HepG2 (cell line): ENCODE data around the gene FAM83F. TPM values are rescaled to one million over a fixed set of nuclear protein-coding genes. Genes with fewer than 3 reads are reported as not detected.

Source experiments
- ERF ChIP-seq: IDR thresholded peaks from 2 replicates; pipeline ENCODE4 v1.6.1; 2018; ENCODE audit warnings: missing biosample characterization, missing genetic modification reagents
- GATAD1 ChIP-seq: IDR thresholded peaks from 2 replicates; pipeline ENCODE4 v1.6.1; 2016; ENCODE audit warnings: missing genetic modification reagents, missing compliant biosample characterization
- IKZF1 ChIP-seq: fragments of 450-650 bp; IDR thresholded peaks from 2 replicates; pipeline ENCODE4 v1.7.1; 2016
- KAT2B ChIP-seq: fragments of 150-350 bp; IDR thresholded peaks from 2 replicates; pipeline ENCODE4 v1.6.1; 2014; ENCODE audit warnings: low read depth, low read length, borderline replicate concordance
- KDM5B ChIP-seq: sonication (generic); formaldehyde crosslinking; IDR thresholded peaks from 2 replicates; pipeline ENCODE4 v1.4.0; 2020; ENCODE audit warnings: missing genetic modification reagents, mild to moderate bottlenecking, borderline replicate concordance
- KLF12 ChIP-seq: sonication (generic); formaldehyde crosslinking; IDR thresholded peaks from 2 replicates; pipeline ENCODE4 v1.4.0; 2020; ENCODE audit warnings: missing genetic modification reagents, borderline replicate concordance
- MAZ ChIP-seq, 2 experiments: sonication (generic) in 1 of 2; formaldehyde crosslinking in 1 of 2; IDR thresholded peaks; 2 replicates each; pipeline versions ENCODE4 v1.5.0 to v1.6.1; 2012 to 2020; ENCODE audit warnings: low read depth in 2 of 2, mild to moderate bottlenecking in 2 of 2, borderline replicate concordance in 1 of 2, improper control_type of control experiment in 1 of 2, low read length in 1 of 2, missing genetic modification reagents in 1 of 2, moderate library complexity in 1 of 2
- MTA1 ChIP-seq: sonication (generic); formaldehyde crosslinking; IDR thresholded peaks from 2 replicates; pipeline ENCODE4 v1.4.0; 2020; ENCODE audit warnings: missing genetic modification reagents, mild to moderate bottlenecking, borderline replicate concordance
- PLSCR1 ChIP-seq: sonication (generic); formaldehyde crosslinking; IDR thresholded peaks from 2 replicates; pipeline ENCODE4 v1.5.0; 2020; ENCODE audit warnings: missing genetic modification reagents, mild to moderate bottlenecking, borderline replicate concordance
- RAD21 ChIP-seq: fragments of 450-650 bp; formaldehyde crosslinking; IDR thresholded peaks from 2 replicates; pipeline ENCODE4 v1.5.0; 2020; ENCODE audit warnings: mild to moderate bottlenecking
- SMC3 ChIP-seq: IDR thresholded peaks from 2 replicates; pipeline ENCODE4 v1.6.1; 2011; ENCODE audit warnings: low read length, improper control_type of control experiment
- TEAD3 ChIP-seq: optimal IDR thresholded peaks from 2 replicates; pipeline ENCODE3; 2016; ENCODE audit warnings: borderline replicate concordance
- U2AF2 ChIP-seq: fragments of 200-400 bp; formaldehyde crosslinking; IDR thresholded peaks from 2 replicates; pipeline ENCODE4 v1.6.1; 2017; ENCODE audit warnings: low read depth, mild to moderate bottlenecking, low read length
- ZBTB7A ChIP-seq: sonication (generic); formaldehyde crosslinking; IDR thresholded peaks from 2 replicates; pipeline ENCODE4 v1.8.0; 2022; ENCODE audit warnings: mild to moderate bottlenecking, missing genetic modification reagents
- ZNF414 ChIP-seq: sonication (generic); formaldehyde crosslinking; IDR thresholded peaks from 2 replicates; pipeline ENCODE4 v1.5.0; 2020; ENCODE audit warnings: missing genetic modification reagents
- ZNF431 ChIP-seq: sonication (generic); formaldehyde crosslinking; IDR thresholded peaks from 2 replicates; pipeline ENCODE4 v1.9.0; 2022; ENCODE audit warnings: missing genetic modification reagents, low read depth, mild to moderate bottlenecking, borderline replicate concordance
- ZNF484 ChIP-seq: sonication (generic); formaldehyde crosslinking; IDR thresholded peaks from 2 replicates; pipeline ENCODE4 v1.5.1; 2020; ENCODE audit warnings: mild to moderate bottlenecking, low read depth, missing genetic modification reagents, borderline replicate concordance
- ZNF652 ChIP-seq: IDR thresholded peaks from 2 replicates; pipeline ENCODE4 v1.6.1; 2016; ENCODE audit warnings: low read depth, borderline replicate concordance
- ZNF776 ChIP-seq: sonication (generic); formaldehyde crosslinking; IDR thresholded peaks from 2 replicates; pipeline ENCODE4 v1.4.0; 2020; ENCODE audit warnings: mild to moderate bottlenecking, missing genetic modification reagents
- polyA plus RNA-seq, 8 experiments: library from polyadenylated mRNA; depleted of rRNA in 3 of 8; stranded (reverse) in 7 of 8; unstranded in 1 of 8; fragments of >200 nt; fragmentation: Illumina TruSeq in 4 of 8; extraction: Trizol in 4 of 8; gene quantifications; 2 replicates each; pipeline versions ENCODE4 v1.2.1 to v1.2.3, GENCODE V29; 2011 to 2016; ENCODE audit warnings: low read depth in 4 of 8, missing spikeins in 1 of 8, mixed read lengths in 1 of 8; ENCODE audit not compliant: insufficient read depth in 1 of 8
- total RNA-seq, 5 experiments: library from RNA; depleted of rRNA; stranded (reverse); fragments of >200 nt; fragmentation: Illumina TruSeq; extraction: Trizol; gene quantifications; 2 replicates each; pipeline ENCODE4 v1.2.3, GENCODE V29; 2016; ENCODE audit warnings: low read depth in 1 of 5
- TF ChIP-seq, protein P1 (sequence below): sonication (generic); formaldehyde crosslinking; IDR thresholded peaks from 2 replicates; pipeline ENCODE4 v1.4.0; 2020; ENCODE audit warnings: missing genetic modification reagents
- TF ChIP-seq, protein P2 (sequence below): sonication (generic); formaldehyde crosslinking; IDR thresholded peaks from 2 replicates; pipeline ENCODE4 v1.4.0; 2020; ENCODE audit warnings: missing genetic modification reagents

FAM83F gene
- total and polyA plus RNA-seq, 2 of the 13 experiments (the other 11 are each of a cell fraction or from before 2014, with no cell fraction given): not detected

DNA sequence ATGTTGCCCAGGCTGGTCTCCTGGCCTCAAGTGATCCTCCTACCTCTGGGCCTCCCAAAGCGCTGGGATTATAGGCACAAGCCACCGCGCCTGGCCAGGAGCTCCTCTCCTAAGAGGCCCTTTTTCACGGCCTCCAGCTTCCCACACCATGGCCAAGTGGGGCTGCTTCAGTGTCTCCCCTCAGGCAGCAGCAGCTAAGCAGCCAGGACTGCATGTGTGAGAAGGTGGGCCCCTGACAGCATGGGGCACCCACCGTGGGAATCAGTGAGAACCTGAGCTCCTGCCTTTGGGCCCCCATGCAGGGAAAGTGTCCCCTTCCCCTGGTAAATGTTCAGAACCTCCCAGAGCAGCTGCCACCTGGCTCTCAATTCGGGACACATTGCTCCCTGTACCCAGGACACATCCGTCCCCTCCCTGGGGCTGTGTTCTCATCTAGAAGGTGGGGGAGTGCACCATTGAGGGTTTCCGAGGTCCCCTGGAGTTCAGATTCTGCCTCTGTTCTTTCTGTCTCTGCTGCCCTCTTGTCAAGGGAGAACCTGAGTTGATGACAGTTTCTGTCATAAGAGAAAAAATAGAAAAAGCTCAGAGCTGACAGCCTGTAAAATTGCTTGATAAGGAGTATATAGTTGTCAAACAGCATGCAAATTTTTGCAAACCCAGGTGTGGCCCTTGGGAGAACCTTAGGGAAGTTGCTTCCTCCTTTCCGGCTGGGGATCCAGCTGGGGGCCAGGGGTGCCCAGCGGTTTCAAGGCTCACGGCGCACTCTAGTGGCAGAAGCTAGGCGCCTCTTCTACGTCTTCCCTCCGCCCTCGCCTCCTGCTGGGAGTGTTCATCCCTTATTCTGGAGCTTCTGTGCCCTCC, 29.7 kb downstream of the FAM83F start (continued):
- TF ChIP-seq MTA1 (CRISPR knock-in tag) (0 out of 2 replicates have a peak, but pooled peaks have one; percentile 16), PLSCR1 (CRISPR knock-in tag) (no peak), TEAD3 (CRISPR knock-in tag) (peak; percentile 10), ZNF652 (CRISPR knock-in tag) (no peak), ZNF414 (CRISPR knock-in tag) (no peak), U2AF2 (no peak), IKZF1 (no peak), SMC3 (peak; percentile 64), GATAD1 (CRISPR knock-in tag) (no peak), ZNF484 (CRISPR knock-in tag) (no peak), MAZ (IDR thresholded peaks at IDR 0.05; ENCODE audit: borderline replicate concordance, low read depth, low read length) (0 out of 2 replicates have a peak, but pooled peaks have one; percentile 28), MAZ (CRISPR knock-in tag; IDR thresholded peaks at IDR 0.05; ENCODE audit: low read depth) (no peak), ZNF431 (no peak), KAT2B (no peak), RAD21 (CRISPR knock-in tag) (peak; percentile 88), ZNF776 (CRISPR knock-in tag) (no peak), ZBTB7A (CRISPR knock-in tag) (no peak), KLF12 (no peak), KDM5B (CRISPR knock-in tag) (0 out of 2 replicates have a peak, but pooled peaks have one; percentile 23), ERF (CRISPR knock-in tag) (0 out of 2 replicates have a peak, but pooled peaks have one; percentile 25)
- TF ChIP-seq, protein P1, sequence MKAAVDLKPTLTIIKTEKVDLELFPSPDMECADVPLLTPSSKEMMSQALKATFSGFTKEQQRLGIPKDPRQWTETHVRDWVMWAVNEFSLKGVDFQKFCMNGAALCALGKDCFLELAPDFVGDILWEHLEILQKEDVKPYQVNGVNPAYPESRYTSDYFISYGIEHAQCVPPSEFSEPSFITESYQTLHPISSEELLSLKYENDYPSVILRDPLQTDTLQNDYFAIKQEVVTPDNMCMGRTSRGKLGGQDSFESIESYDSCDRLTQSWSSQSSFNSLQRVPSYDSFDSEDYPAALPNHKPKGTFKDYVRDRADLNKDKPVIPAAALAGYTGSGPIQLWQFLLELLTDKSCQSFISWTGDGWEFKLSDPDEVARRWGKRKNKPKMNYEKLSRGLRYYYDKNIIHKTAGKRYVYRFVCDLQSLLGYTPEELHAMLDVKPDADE (CRISPR knock-in tag): no peak
- TF ChIP-seq, protein P2, sequence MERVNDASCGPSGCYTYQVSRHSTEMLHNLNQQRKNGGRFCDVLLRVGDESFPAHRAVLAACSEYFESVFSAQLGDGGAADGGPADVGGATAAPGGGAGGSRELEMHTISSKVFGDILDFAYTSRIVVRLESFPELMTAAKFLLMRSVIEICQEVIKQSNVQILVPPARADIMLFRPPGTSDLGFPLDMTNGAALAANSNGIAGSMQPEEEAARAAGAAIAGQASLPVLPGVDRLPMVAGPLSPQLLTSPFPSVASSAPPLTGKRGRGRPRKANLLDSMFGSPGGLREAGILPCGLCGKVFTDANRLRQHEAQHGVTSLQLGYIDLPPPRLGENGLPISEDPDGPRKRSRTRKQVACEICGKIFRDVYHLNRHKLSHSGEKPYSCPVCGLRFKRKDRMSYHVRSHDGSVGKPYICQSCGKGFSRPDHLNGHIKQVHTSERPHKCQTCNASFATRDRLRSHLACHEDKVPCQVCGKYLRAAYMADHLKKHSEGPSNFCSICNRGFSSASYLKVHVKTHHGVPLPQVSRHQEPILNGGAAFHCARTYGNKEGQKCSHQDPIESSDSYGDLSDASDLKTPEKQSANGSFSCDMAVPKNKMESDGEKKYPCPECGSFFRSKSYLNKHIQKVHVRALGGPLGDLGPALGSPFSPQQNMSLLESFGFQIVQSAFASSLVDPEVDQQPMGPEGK (CRISPR knock-in tag): peak; percentile 60
- TF ChIP-seq, all 625 proteins: peak for 18
